GM21526 (cell line): ENCODE measurements around the gene SNRNP35.
"Not testable (repeated sequence)": the region's sequence is repeated elsewhere in the genome, so short reads cannot be mapped to it uniquely, and the experiment has no call there.

Experiments used
- ATAC-seq: cut with Tn5 transposase; IDR thresholded peaks from one replicate; pipeline ENCODE4 v1.9.1; 2021; ENCODE audit warnings: moderate library complexity; ENCODE audit not compliant: unreplicated experiment, low FRiP score

Gene SNRNP35

GRCh38 chr12:123487428-123487827 is 29.5 kb downstream of the SNRNP35 start:
- no peak for ATAC-seq

GRCh38 chr12:123488539-123489230 is 30.7 kb downstream of the SNRNP35 start:
- no peak for ATAC-seq

- ATAC-seq = no peak
Measured at GRCh38 chr12:123489580-123489979, 31.6 kb downstream of the SNRNP35 start.

- no peak for ATAC-seq
Measured at GRCh38 chr12:123490089-123490488, 32.1 kb downstream of the SNRNP35 start.

DNA sequence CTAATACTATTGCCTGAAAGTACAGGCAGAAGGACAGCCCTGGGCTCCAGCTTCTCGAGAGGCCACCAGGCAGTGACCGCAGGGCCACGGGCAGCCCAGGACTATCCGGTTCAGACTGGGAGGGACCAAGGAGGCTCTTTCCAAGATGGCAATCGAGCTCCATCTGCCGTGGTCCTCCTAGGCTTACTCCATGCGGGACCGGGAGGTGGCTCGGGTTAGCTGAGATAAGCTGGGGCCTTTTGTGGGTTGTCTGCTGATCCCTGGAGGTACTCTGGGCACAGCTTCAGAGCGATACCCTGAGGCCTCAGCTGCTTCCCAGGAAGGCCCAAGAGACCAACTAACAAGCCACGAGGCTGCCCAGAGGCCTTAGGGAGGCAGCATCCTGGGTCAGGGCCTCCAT is 33.1 kb downstream of the SNRNP35 start:
- ATAC-seq = no peak

- no peak for ATAC-seq
Measured at GRCh38 chr12:123491481-123491880, 33.5 kb downstream of the SNRNP35 start.

- not testable (repeated sequence) for ATAC-seq
Measured at GRCh38 chr12:123492339-123493039, 34.5 kb downstream of the SNRNP35 start.

GRCh38 chr12:123494124-123494851 is 36.3 kb downstream of the SNRNP35 start:
- ATAC-seq = no peak

- ATAC-seq = no peak
Measured at GRCh38 chr12:123497065-123497464, 39.1 kb downstream of the SNRNP35 start.

DNA sequence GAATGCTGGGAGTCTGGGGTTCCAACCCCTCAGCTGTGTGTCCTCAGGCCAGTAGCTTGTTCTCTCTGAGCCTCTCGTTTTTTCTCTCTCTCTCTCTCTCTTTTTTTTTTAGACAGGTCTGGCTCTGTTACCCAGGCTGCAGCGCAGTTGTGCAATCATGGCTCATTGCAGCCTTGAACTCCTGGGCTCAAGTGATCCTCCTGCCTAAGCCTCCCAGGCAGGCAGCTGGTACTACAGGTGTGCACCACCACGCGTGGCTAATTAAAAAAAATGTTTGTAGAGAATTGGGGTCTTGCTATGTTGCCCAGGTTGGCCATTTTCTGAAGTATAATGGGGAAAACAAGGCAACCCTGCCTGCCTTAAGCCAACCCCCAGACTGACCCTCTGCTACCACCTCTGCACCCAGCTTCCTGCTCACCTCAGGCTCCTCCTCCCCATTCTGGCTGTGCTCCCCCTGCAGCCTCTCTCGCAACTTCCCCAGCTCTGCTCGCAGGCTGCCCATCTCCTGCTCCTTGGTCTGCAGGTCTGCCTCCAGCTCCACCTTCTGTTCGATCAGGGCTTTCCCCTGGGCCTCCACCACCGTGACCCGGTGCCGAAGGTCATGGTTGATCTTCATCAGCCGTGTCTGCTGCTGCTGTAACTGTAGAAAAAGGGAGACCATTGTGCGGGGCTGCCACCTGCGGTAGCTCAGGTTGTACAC is 40.3 kb downstream of the SNRNP35 start:
- ATAC-seq = no peak

GRCh38 chr12:123499332-123499731 is 41.4 kb downstream of the SNRNP35 start:
- no peak for ATAC-seq

GRCh38 chr12:123502163-123502704 is 44.3 kb downstream of the SNRNP35 start:
- no peak for ATAC-seq

DNA sequence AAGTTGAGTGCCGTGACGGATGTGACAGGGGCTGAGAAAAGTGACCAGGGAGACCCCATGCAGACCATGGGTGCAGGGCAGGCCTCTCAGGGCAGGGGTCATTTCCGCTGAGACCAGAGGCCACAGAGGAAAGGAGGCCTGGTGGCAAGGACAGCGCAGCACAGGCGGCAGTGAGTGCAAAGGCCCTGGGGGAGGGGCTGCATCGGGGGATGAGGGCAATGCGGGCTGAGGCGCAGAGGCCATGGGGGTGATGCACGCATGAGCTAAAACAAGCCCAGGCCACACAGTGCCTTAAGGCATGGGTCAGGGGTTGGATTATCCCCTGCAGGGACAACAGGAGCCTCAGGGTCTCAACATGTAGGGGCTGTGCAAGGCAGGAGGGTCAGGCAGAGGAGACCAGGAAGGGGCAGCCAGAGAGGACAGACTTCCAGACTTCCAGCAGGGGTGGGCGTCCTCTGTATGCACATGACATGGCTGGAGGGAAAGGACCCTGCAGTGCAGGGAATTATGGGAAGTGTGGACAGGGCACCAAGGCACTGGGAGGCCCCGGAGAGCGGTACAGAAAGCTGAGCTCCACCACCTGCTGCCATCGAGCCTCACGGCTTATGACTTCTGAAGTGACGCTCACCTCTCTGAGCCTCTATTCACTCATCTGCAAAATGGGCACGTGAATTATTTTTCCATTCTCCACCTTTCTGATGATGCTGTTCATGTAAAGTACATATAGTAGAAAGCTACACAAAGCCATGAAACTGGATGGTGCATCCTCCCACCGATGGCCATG is 48.3 kb downstream of the SNRNP35 start:
- ATAC-seq = no peak

- ATAC-seq = no peak
Measured at GRCh38 chr12:123506843-123507236, 48.9 kb downstream of the SNRNP35 start.

GRCh38 chr12:123512838-123513665 is 55.1 kb downstream of the SNRNP35 start:
- ATAC-seq = no peak

DNA sequence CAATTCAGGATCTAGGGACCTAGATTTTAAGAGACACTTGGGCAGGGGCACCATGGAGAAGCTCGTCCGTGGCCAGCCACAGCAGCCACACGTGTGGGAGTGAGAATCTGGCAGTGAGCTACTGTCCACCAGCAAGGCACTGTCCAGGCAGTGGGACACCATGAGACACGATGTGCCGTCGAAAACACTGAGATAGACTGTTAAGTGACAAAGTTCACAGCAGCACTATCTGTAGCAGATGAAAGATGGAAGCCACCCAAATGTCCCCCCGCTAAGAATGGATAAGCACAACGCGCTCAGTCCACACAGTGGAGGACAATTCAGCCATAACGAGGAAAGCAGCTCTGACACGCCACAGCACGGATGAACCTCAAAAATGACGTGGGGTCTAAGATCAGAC is 55.9 kb downstream of the SNRNP35 start:
- ATAC-seq = no peak

DNA sequence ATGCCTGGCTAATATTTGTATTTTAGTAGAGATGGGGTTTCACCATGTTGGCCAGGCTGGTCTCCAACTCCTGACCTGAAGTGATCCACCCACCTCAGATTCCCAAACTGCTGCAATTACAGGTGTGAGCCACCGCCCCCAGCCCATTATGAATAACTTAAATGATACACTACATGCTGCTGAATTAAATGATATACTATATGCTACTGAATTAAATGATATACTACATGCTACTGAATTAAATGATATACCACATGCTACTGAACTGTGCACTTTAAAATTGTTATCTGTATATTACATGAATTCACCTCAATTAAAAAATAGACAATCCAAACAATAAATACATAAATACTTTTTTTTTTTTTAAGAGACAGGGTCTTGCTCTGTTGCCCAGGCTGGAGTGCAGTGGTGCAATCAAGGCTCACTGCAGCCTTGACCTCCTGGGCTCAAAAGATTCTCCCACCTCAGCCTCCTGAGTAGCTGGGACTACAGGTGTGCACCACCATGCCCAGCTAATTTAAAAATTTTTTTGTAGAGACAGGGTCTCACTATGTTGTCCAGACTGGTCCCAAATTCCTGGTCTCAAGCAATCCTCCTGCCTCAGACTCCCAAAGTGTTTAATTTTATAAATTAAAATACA is 56.8 kb downstream of the SNRNP35 start:
- ATAC-seq = not testable (repeated sequence)

DNA sequence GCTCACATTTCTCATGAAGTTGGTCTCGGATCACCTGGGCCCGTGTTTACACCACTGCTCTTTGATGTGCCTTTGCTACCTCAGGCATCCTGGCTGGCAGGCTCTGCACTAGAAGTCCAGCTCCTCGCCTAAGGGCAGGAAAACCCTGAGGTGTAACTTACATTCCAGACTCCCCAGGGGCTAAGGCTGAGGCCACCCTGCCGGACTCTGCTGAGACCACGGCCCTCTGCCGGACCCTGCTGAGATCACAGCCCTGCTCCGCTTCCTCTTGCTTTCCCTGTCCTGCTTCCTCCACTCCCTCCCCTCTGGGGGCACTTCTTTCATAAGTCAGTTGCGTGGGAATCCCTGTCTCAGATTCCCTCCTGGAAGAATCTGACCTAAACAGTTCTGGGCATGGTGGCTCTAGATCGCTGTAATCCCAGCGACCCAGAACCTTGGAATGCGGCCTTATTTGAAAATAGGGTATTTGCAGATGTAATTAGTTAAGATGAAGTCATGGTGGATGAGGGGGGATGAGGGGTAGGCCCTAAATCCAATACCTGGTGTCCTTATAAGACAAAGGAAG is 58.4 kb downstream of the SNRNP35 start:
- ATAC-seq = no peak
